Endothelial cell of umbilical vein (primary cell): Measurements from ENCODE around the gene C3orf20. TPM values are rescaled to one million over a fixed set of nuclear protein-coding genes. Genes with fewer than 3 reads are reported as not detected.

ENCODE experiments used
- BruUV-seq: library from RNA; stranded (reverse); fragments of 400-500 nt; replicated peaks from 2 replicates; lab custom pipeline; 2021; lab: Mats Ljungman, UMichigan
- CTCF ChIA-PET: fragments of 300-600, 350-600 bp; sonication (Branson Sonifier 250); formaldehyde crosslinking; loops from one replicate; lab custom pipeline; 2021; ENCODE audit warnings: antibody characterized with exemption, inconsistent platforms; lab: Charles Lee
- POLR2A ChIA-PET: fragments of 300-600, 350-600 bp; sonication (Branson Sonifier 250); formaldehyde crosslinking; loops from one replicate; lab custom pipeline; 2021; ENCODE audit warnings: antibody characterized with exemption, inconsistent platforms; lab: Charles Lee
- DNase-seq: peaks from one replicate; pipeline ENCODE4 v3.0.0-alpha.2; 2011; ENCODE audit warnings: low read depth, low spot score
- FAIRE-seq: peaks from 2 replicates; lab custom pipeline; 2011; peaks lifted over from hg19 to GRCh38; lab: Jason Lieb, UNC
- H2AFZ ChIP-seq: 2 replicates; pipeline ENCODE4 v1.6.0; 2012; ENCODE audit warnings: low read depth, low read length, control low read depth, inconsistent platforms
- H3K27ac ChIP-seq: 2 replicates; pipeline ENCODE4 v1.5.1; 2011; ENCODE audit warnings: low read depth, mild to moderate bottlenecking, control low read depth, low read length, moderate library complexity; ENCODE audit not compliant: insufficient read depth
- H3K27me3 ChIP-seq, 2 experiments: 2 replicates each; pipeline versions ENCODE4 v1.6.0 to v1.6.1; 2011; ENCODE audit warnings: low read length in 2 of 2, mixed read lengths in 1 of 2; ENCODE audit not compliant: control insufficient read depth in 2 of 2, insufficient read depth in 2 of 2
- H3K36me3 ChIP-seq, 2 experiments: 2 replicates in 1 of 2; 3 replicates in 1 of 2; pipeline ENCODE4 v1.5.1; 2011; ENCODE audit warnings: low read length in 2 of 2, mild to moderate bottlenecking in 1 of 2, moderate library complexity in 1 of 2; ENCODE audit not compliant: control insufficient read depth in 2 of 2, insufficient read depth in 2 of 2; ENCODE audit errors: extremely low read depth in 1 of 2
- H3K4me1 ChIP-seq: 3 replicates; pipeline ENCODE4 v1.5.1; 2011; ENCODE audit warnings: mild to moderate bottlenecking, low read length; ENCODE audit not compliant: control insufficient read depth, insufficient read depth; ENCODE audit errors: extremely low read depth
- H3K4me2 ChIP-seq: 2 replicates; pipeline ENCODE4 v1.6.1; 2011; ENCODE audit warnings: low read length, control low read depth, mixed read lengths; ENCODE audit not compliant: insufficient read depth
- H3K4me3 ChIP-seq, 3 experiments: fragments of 200-600 bp in 1 of 3; sonication (generic), shearing (Covaris generic) in 1 of 3; replicated peaks in 1 of 3; 2 replicates each; pipeline ENCODE4 v1.5.1; 2011 to 2016; ENCODE audit warnings: control low read depth in 3 of 3, low read length in 3 of 3, mild to moderate bottlenecking in 2 of 3, inconsistent platforms in 1 of 3, low read depth in 1 of 3, moderate library complexity in 1 of 3; ENCODE audit not compliant: insufficient read depth in 1 of 3
- H3K79me2 ChIP-seq: 2 replicates; pipeline ENCODE4 v1.6.0; 2012; ENCODE audit warnings: low read length, inconsistent platforms; ENCODE audit not compliant: control insufficient read depth, insufficient read depth
- H3K9ac ChIP-seq: replicated peaks from 2 replicates; pipeline ENCODE3; 2011; ENCODE audit warnings: low read length, control low read depth; ENCODE audit not compliant: insufficient read depth; ENCODE audit errors: extremely low read depth
- H3K9me1 ChIP-seq: replicated peaks from 3 replicates; pipeline ENCODE4 v1.6.0; 2011; ENCODE audit warnings: mild to moderate bottlenecking, low read length; ENCODE audit not compliant: control insufficient read depth, insufficient read depth; ENCODE audit errors: extremely low read depth
- H3K9me3 ChIP-seq: replicated peaks from 2 replicates; pipeline ENCODE4 v1.5.1; 2012; ENCODE audit warnings: low read length, inconsistent platforms; ENCODE audit not compliant: control insufficient read depth, insufficient read depth
- H4K20me1 ChIP-seq: replicated peaks from 2 replicates; pipeline ENCODE3; 2011; ENCODE audit warnings: mild to moderate bottlenecking, low read length; ENCODE audit not compliant: control insufficient read depth, insufficient read depth; ENCODE audit errors: extremely low read depth
- CTCF ChIP-seq, 2 donors: IDR thresholded peaks; 1 replicate in 1 of 2; 2 replicates in 1 of 2; pipeline ENCODE4 v1.5.1; 2011; ENCODE audit warnings: low read length in 2 of 2, mild to moderate bottlenecking in 2 of 2, moderate library complexity in 2 of 2, control low read depth in 1 of 2, inconsistent platforms in 1 of 2, low read depth in 1 of 2; ENCODE audit not compliant: insufficient read depth in 1 of 2; ENCODE audit errors: extremely low read depth in 1 of 2
- EZH2 ChIP-seq: IDR thresholded peaks from 2 replicates; pipeline ENCODE4 v1.6.1; 2012; ENCODE audit warnings: borderline replicate concordance, low read depth, mild to moderate bottlenecking, moderate library complexity, low read length, inconsistent platforms; ENCODE audit not compliant: severe bottlenecking
- FOS ChIP-seq: IDR thresholded peaks from 2 replicates; pipeline ENCODE4 v1.6.1; 2011; ENCODE audit warnings: mild to moderate bottlenecking, low read length, moderate library complexity, borderline replicate concordance; ENCODE audit not compliant: insufficient read depth
- GATA2 ChIP-seq: IDR thresholded peaks from 2 replicates; pipeline ENCODE4 v1.7.0; 2011; ENCODE audit warnings: low read depth, mild to moderate bottlenecking, moderate library complexity, mixed read lengths, low read length; ENCODE audit not compliant: insufficient read length, insufficient read depth
- JUN ChIP-seq: IDR thresholded peaks from 2 replicates; pipeline ENCODE4 v1.6.1; 2011; ENCODE audit warnings: borderline replicate concordance, low read depth; ENCODE audit not compliant: insufficient read length, insufficient read depth
- MAX ChIP-seq: IDR thresholded peaks from 2 replicates; pipeline ENCODE4 v1.6.1; 2011; ENCODE audit not compliant: insufficient read depth, insufficient read length
- MYC ChIP-seq: IDR thresholded peaks from one replicate; pipeline ENCODE4 v1.6.1; 2011; ENCODE audit warnings: mild to moderate bottlenecking, low read depth, low read length
- POLR2A ChIP-seq: IDR thresholded peaks from 2 replicates; pipeline ENCODE4 v1.6.1; 2012; ENCODE audit warnings: low read depth, mild to moderate bottlenecking, control low read depth, low read length
- POLR2AphosphoS5 ChIP-seq: IDR thresholded peaks from 2 replicates; pipeline ENCODE4 v1.6.1; 2012; ENCODE audit warnings: low read depth, mild to moderate bottlenecking, control low read depth, low read length, moderate library complexity; ENCODE audit not compliant: insufficient read depth
- dilution Hi-C: fragments of 300-500 bp; cut with MboI; formaldehyde crosslinking; loops from one replicate; pipeline ENCODE4 v1.15.0; 2019; ENCODE audit warnings: low sequenced_read_pairs; ENCODE audit not compliant: extremely low pct_ligation_motif_present
- intact Hi-C: fragments of 100-400 bp; cut with micrococcal nuclease; formaldehyde crosslinking; loops from one replicate; pipeline ENCODE4 v1.10.0; 2022
- polyA plus RNA-seq, 4 experiments: library from polyadenylated mRNA; depleted of rRNA in 3 of 4; stranded (reverse) in 3 of 4; unstranded in 1 of 4; fragments of >200 nt; gene quantifications; 2 replicates each; pipeline versions ENCODE4 v1.2.1 to v1.2.3, GENCODE V29; 2011 to 2012; ENCODE audit warnings: missing spikeins in 1 of 4
- total RNA-seq: library from RNA; stranded (reverse); gene quantifications from 2 replicates; pipeline ENCODE4 v1.2.3, GENCODE V29; 2021

The C3orf20 gene
- total and polyA plus RNA-seq, 2 donors (not counting 3 experiments of a cell fraction or from before 2014, with no cell fraction given) = not detected

- Histone ChIP-seq H3K79me2 (no peaks in the 10 kb centered on the region), H3K4me1 (peaks cover 12% of the 10 kb centered on the region), H2AFZ (no peak overlapping the region), H3K4me3 (no peak overlapping the region), H3K4me2 (no peak overlapping the region), H3K9me3 (no peaks in the 10 kb centered on the region), H3K27ac (no peak overlapping the region), H3K27me3 (no peaks in the 10 kb centered on the region), H3K9me1 (no peaks in the 10 kb centered on the region), H4K20me1 (no peaks in the 10 kb centered on the region), H3K9ac (no peak overlapping the region), H3K36me3 (no peaks in the 10 kb centered on the region)
- dilution Hi-C loops = no loop called here
- CTCF ChIA-PET = interaction anchor here (0.9 to 2.3 kb wide), 2 partner anchors 12 to 122 kb away, joined by 3 to 11 read pairs; no protein-coding TSS in a partner anchor
- POLR2A ChIA-PET = no interaction called here
- TF ChIP-seq MAX (no peak), EZH2 (no peak), POLR2A (no peak), FOS (no peak), JUN (no peak), CTCF (IDR thresholded peaks at IDR 0.05; ENCODE audit: extremely low read depth in 1 of 2, insufficient read depth in 1 of 2, low read depth in 1 of 2, low read length in 2 of 2) (no peak), POLR2AphosphoS5 (no peak), GATA2 (no peak), MYC (no peak)
- BruUV-seq = no TSS peak
- intact Hi-C loops = no loop called here
- FAIRE-seq (peak; percentile 37), DNase-seq (peak; percentile 21)
Observed at GRCh38 chr3:14799146-14799545, 124.2 kb downstream of the C3orf20 start.
